Natural killer cell (primary cell): ENCODE results near the gene LRAT. TPM values are rescaled to one million over a fixed set of nuclear protein-coding genes. Genes with fewer than 3 reads are reported as not detected.

ENCODE experiments used
- ATAC-seq, 3 donors: fragments of 150-1000 bp in 2 of 3; fragments of 200-7000 bp in 1 of 3; cut with Tn5 transposase; 1 replicate in 1 of 3; 2 replicates in 2 of 3; pipeline ENCODE4 v1.10.0; 2021; ENCODE audit warnings: mild to moderate bottlenecking in 2 of 3, moderate library complexity in 2 of 3
- DNase-seq, 2 donors: peaks; one replicate each; pipeline versions ENCODE4 v3.0.0 to v3.0.0-alpha.2; 2013 to 2021; ENCODE audit warnings: mixed read lengths in 1 of 2
- H3K27ac ChIP-seq: one replicate; pipeline ENCODE4 v1.5.1; 2013; ENCODE audit warnings: mild to moderate bottlenecking, low read length
- H3K27me3 ChIP-seq: one replicate; pipeline ENCODE4 v1.6.1; 2013; ENCODE audit warnings: low read length; ENCODE audit not compliant: control insufficient read depth, insufficient read depth
- H3K36me3 ChIP-seq: one replicate; pipeline ENCODE4 v1.6.1; 2013; ENCODE audit warnings: low read length; ENCODE audit not compliant: control insufficient read depth, insufficient read depth
- H3K4me1 ChIP-seq: one replicate; pipeline ENCODE4 v1.6.1; 2013; ENCODE audit warnings: low read length; ENCODE audit not compliant: control insufficient read depth, insufficient read depth
- H3K4me3 ChIP-seq: one replicate; pipeline ENCODE4 v1.5.1; 2013; ENCODE audit warnings: low read length
- H3K9me3 ChIP-seq: one replicate; pipeline ENCODE4 v1.6.1; 2013; ENCODE audit warnings: low read length; ENCODE audit not compliant: control insufficient read depth, insufficient read depth
- H3K27ac Mint-ChIP-seq, 2 donors: one replicate each; pipeline ENCODE4 v1.8.0; 2022; ENCODE audit warnings: mild to moderate bottlenecking in 2 of 2, mixed read lengths in 2 of 2, moderate library complexity in 1 of 2
- H3K27me3 Mint-ChIP-seq, 2 donors: one replicate each; pipeline ENCODE4 v1.8.0; 2022; ENCODE audit warnings: low read depth in 2 of 2, mixed read lengths in 2 of 2
- H3K36me3 Mint-ChIP-seq: one replicate; pipeline ENCODE4 v1.8.0; 2022; ENCODE audit warnings: mixed read lengths
- H3K4me1 Mint-ChIP-seq, 2 donors: one replicate each; pipeline ENCODE4 v1.8.0; 2022; ENCODE audit warnings: mixed read lengths in 2 of 2
- H3K4me3 Mint-ChIP-seq: one replicate; pipeline ENCODE4 v1.8.0; 2022; ENCODE audit warnings: mild to moderate bottlenecking, moderate library complexity, mixed read lengths
- H3K9me3 Mint-ChIP-seq, 2 donors: one replicate each; pipeline ENCODE4 v1.8.0; 2022; ENCODE audit warnings: mixed read lengths in 2 of 2
- WGBS: methylation state at CpG from one replicate; pipeline ENCODE4 v1.1.7; 2013; ENCODE audit warnings: missing lambda C conversion rate; ENCODE audit not compliant: insufficient coverage; 5-methylcytosine and 5-hydroxymethylcytosine counted together
- intact Hi-C: fragments of 100-400 bp; cut with micrococcal nuclease; formaldehyde crosslinking; loops from one replicate; pipeline ENCODE4 v1.14.2; 2022
- total RNA-seq, 4 donors: library from RNA; stranded (reverse); fragments of 120-200 nt in 1 of 4; gene quantifications; one replicate each; pipeline versions ENCODE4 v1.2.3 to v1.2.4, GENCODE V29; 2013 to 2022
- TF ChIP-seq, protein P1 (sequence below): fragments of 200-600 bp; IDR thresholded peaks from one replicate; pipeline ENCODE4 v1.8.0; 2022; ENCODE audit warnings: antibody characterized with exemption

Gene LRAT
- total RNA-seq, 3 donors from 2014 or later (not counting 1 experiment from before 2014, with no cell fraction given): not detected

DNA sequence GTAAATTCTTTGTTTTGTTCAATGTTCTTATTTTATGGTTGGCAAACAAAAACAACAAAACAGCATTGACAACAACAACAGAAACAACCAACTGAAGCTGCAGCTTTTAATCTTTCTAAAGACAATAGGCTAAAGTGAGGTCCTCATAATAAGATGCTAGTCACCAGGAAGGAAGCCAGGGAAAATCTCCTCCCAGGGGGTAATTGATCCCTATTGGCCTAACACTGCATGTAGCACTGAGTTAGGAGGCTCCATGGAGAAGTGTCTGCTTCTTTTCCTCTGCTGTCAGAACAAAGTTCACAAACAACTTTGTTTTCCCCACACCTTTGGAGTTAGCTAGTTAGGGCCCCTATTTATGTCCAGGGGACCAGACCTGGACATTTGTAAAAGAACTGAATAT is 4.7 kb upstream of the LRAT start:
- Mint-ChIP-seq H3K4me3 (no peak overlapping the region), H3K27ac (no peak overlapping the region), H3K36me3 (no peaks in the 10 kb centered on the region), H3K9me3 (no peaks in the 10 kb centered on the region), H3K27me3 (peaks cover 25 to 35% of the 10 kb centered on the region in 2 donors), H3K4me1 (peaks cover 3 to 8% of the 10 kb centered on the region in 2 donors)
- no peak for ATAC-seq
- intact Hi-C loops: no loop called here
- H3K4me1 ChIP-seq: peaks cover 17% of the 10 kb centered on the region
- no peak overlapping the region for H3K4me3 ChIP-seq
- H3K27me3 ChIP-seq: peaks cover 16% of the 10 kb centered on the region
- DNase-seq: no peak
- H3K36me3 ChIP-seq: no peaks in the 10 kb centered on the region
- no peaks in the 10 kb centered on the region for H3K9me3 ChIP-seq
- H3K27ac ChIP-seq: no peak overlapping the region
- TF ChIP-seq, protein P1, sequence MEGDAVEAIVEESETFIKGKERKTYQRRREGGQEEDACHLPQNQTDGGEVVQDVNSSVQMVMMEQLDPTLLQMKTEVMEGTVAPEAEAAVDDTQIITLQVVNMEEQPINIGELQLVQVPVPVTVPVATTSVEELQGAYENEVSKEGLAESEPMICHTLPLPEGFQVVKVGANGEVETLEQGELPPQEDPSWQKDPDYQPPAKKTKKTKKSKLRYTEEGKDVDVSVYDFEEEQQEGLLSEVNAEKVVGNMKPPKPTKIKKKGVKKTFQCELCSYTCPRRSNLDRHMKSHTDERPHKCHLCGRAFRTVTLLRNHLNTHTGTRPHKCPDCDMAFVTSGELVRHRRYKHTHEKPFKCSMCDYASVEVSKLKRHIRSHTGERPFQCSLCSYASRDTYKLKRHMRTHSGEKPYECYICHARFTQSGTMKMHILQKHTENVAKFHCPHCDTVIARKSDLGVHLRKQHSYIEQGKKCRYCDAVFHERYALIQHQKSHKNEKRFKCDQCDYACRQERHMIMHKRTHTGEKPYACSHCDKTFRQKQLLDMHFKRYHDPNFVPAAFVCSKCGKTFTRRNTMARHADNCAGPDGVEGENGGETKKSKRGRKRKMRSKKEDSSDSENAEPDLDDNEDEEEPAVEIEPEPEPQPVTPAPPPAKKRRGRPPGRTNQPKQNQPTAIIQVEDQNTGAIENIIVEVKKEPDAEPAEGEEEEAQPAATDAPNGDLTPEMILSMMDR: no peak

DNA sequence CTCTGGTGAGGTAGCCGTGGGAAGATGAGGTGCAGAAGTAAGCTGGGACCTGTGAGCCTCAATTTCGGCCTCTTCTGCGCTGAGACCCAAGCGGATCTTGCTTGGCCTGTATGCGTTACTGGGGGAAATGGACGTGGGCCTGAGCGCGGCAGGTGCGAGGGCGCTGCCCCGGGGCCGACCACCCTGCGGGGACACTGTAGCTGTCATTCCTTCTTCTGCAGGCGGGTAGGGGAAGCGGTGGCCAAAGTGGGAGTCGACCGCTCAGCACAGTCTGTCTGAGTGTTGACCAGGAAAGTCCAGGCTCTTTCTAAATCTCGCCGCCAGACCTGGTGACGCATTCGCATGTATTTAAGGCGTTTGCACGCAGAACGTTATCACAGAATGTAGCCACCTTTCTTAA is 3.3 kb upstream of the LRAT start:
- WGBS: 87% methylated on average over 24 of the region's 24 CpGs
- intact Hi-C loops: no loop called here

DNA sequence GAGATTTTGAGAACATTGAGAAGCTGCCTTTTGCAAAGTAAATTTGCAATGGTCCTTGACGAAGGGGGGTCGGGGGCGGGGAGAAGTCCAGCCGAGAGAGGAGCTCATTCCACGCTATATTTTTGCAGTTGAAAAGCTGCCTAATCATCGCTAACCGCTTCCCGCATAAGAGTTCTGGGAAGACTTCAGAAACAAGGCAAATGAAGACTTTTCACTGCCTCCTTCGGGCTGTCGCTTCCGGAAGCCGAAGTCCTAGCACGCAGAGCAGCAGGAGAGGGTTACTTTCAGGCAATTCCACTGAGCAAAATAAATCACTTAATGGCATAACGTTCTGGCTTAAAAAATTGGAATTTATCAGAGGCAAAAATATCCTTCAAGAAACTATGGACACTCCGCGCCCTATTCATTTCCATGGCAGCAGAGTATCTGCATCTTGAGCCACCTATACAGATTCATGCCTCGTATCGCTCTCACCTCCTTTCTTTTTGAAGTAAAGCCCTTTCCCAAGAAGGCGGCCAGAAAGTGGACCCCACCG is 2.6 kb upstream of the LRAT start:
- DNase-seq: no peak
- ATAC-seq: no peak
- no peaks in the 10 kb centered on the region for H3K36me3 Mint-ChIP-seq
- WGBS: 17% methylated on average over 20 of the region's 20 CpGs
- intact Hi-C loops: no loop called here
- TF ChIP-seq, protein P1: no peak
- H3K4me1 Mint-ChIP-seq: peaks cover 5 to 12% of the 10 kb centered on the region in 2 donors
- H3K4me3 ChIP-seq: no peak overlapping the region
- no peak overlapping the region for H3K27ac Mint-ChIP-seq
- peaks cover 36 to 51% of the 10 kb centered on the region in 2 donors for H3K27me3 Mint-ChIP-seq
- no peaks in the 10 kb centered on the region for H3K9me3 Mint-ChIP-seq
- H3K9me3 ChIP-seq: no peaks in the 10 kb centered on the region
- no peak overlapping the region for H3K4me3 Mint-ChIP-seq
- peaks cover 22% of the 10 kb centered on the region for H3K4me1 ChIP-seq
- peaks cover 26% of the 10 kb centered on the region for H3K27me3 ChIP-seq
- H3K27ac ChIP-seq: no peak overlapping the region
- no peaks in the 10 kb centered on the region for H3K36me3 ChIP-seq

More for the DNA sequence above, 3.3 kb upstream of the LRAT start:
- Mint-ChIP-seq H3K27ac (no peak overlapping the region), H3K9me3 (no peaks in the 10 kb centered on the region), H3K36me3 (no peaks in the 10 kb centered on the region), H3K27me3 (peaks cover 36 to 44% of the 10 kb centered on the region in 2 donors), H3K4me1 (peaks cover 5 to 12% of the 10 kb centered on the region in 2 donors), H3K4me3 (no peak overlapping the region)
- Histone ChIP-seq H3K27me3 (peaks cover 25% of the 10 kb centered on the region), H3K36me3 (no peaks in the 10 kb centered on the region), H3K27ac (no peak overlapping the region), H3K9me3 (no peaks in the 10 kb centered on the region), H3K4me3 (no peak overlapping the region), H3K4me1 (peaks cover 22% of the 10 kb centered on the region)
- DNase-seq: no peak
- TF ChIP-seq, protein P1: no peak
- no peak for ATAC-seq
